Upper lobe of left lung (tissue), 6 donors: ENCODE results near the gene ARHGAP42. TPM values are rescaled to one million over a fixed set of nuclear protein-coding genes. Genes with fewer than 3 reads are reported as not detected.

Source experiments
- ATAC-seq, 2 donors: fragments of 200-7000 bp; cut with Tn5 transposase; one replicate each; pipeline ENCODE4 v1.9.1; 2022; ENCODE audit warnings: mild to moderate bottlenecking in 2 of 2, moderate library complexity in 2 of 2; ENCODE audit not compliant: low FRiP score in 2 of 2
- DNase-seq, 2 donors: peaks; one replicate each; pipeline ENCODE4 v3.0.0-alpha.2; 2019 to 2020
- H3K27ac ChIP-seq, 4 donors: fragments of 200-600 bp; sonication (generic); one replicate each; pipeline ENCODE4 v1.5.1; 2016 to 2019
- H3K27me3 ChIP-seq, 4 donors: fragments of 200-600 bp; sonication (generic); one replicate each; pipeline ENCODE4 v1.5.1; 2017 to 2019
- H3K36me3 ChIP-seq, 4 donors: fragments of 200-600 bp; sonication (generic); one replicate each; pipeline ENCODE4 v1.5.1; 2016 to 2019
- H3K4me1 ChIP-seq, 4 donors: fragments of 200-600 bp; sonication (generic); one replicate each; pipeline ENCODE4 v1.5.1; 2018 to 2019
- H3K4me3 ChIP-seq, 4 donors: fragments of 200-600 bp; sonication (generic); one replicate each; pipeline ENCODE4 v1.5.1; 2017 to 2019; ENCODE audit warnings: mild to moderate bottlenecking in 2 of 4, moderate library complexity in 1 of 4
- H3K9me3 ChIP-seq, 4 donors: fragments of 200-600 bp; sonication (generic); one replicate each; pipeline ENCODE4 v1.5.1; 2018 to 2019
- CTCF ChIP-seq, 6 experiments: fragments of 450-650 bp in 4 of 6; fragments of 200-600 bp in 2 of 6; sonication (generic) in 2 of 6; IDR thresholded peaks; one replicate each; pipeline ENCODE4 v1.5.1; 2016 to 2019; ENCODE audit warnings: antibody characterized with exemption in 6 of 6
- EP300 ChIP-seq, 4 donors: sonication (generic); formaldehyde crosslinking; IDR thresholded peaks; one replicate each; pipeline ENCODE4 v1.5.1; 2017; ENCODE audit warnings: antibody characterized with exemption in 4 of 4, control low read depth in 2 of 4
- POLR2A ChIP-seq, 4 donors: fragments of 450-650 bp; IDR thresholded peaks; one replicate each; pipeline ENCODE4 v1.5.1; 2016 to 2017; ENCODE audit warnings: antibody characterized with exemption in 4 of 4, mild to moderate bottlenecking in 2 of 4
- POLR2AphosphoS5 ChIP-seq, 2 donors: sonication (generic); formaldehyde crosslinking; IDR thresholded peaks; one replicate each; pipeline ENCODE4 v1.5.1; 2017; ENCODE audit warnings: antibody characterized with exemption in 2 of 2
- WGBS, 2 donors: methylation state at CpG; one replicate each; pipeline ENCODE4 v1.1.5; 2017 to 2018; 5-methylcytosine and 5-hydroxymethylcytosine counted together
- total RNA-seq, 6 donors: library from RNA; depleted of rRNA in 4 of 6; stranded (reverse); fragments of >200 nt in 4 of 6; gene quantifications; one replicate each; pipeline versions ENCODE4 v1.1.0 to v1.2.1, GENCODE V29; 2016 to 2021
- donor health status: DM: no; HTN: no; CAD: no; lungs with moderate emphysema.
- donor health status: DM: no; HTN: yes; CAD: no; lungs with severe emphysema.

ARHGAP42 gene
- total RNA-seq, 6 donors from 2014 or later = 8.7 to 44.9 (median 23.6) TPM

- WGBS, 2 donors = 64 to 68% methylated on average over 3 of the region's 3 CpGs
- H3K36me3 ChIP-seq = no peaks in the 10 kb centered on the region
- ATAC-seq = no peak
- H3K9me3 ChIP-seq = no peaks in the 10 kb centered on the region
- DNase-seq = no peak
- H3K4me1 ChIP-seq = no peaks in the 10 kb centered on the region
- TF ChIP-seq POLR2A (IDR thresholded peaks at IDR 0.05) (no peak), EP300 (IDR thresholded peaks at IDR 0.05) (no peak), POLR2AphosphoS5 (IDR thresholded peaks at IDR 0.05) (no peak), CTCF (IDR thresholded peaks at IDR 0.05) (no peak)
- no peak overlapping the region for H3K4me3 ChIP-seq
- no peaks in the 10 kb centered on the region for H3K27me3 ChIP-seq
- no peak overlapping the region for H3K27ac ChIP-seq
Observed at GRCh38 chr11:100825626-100826025, 138.5 kb downstream of the ARHGAP42 start.

GRCh38 chr11:100827934-100828661, 141.0 kb downstream of the ARHGAP42 start:
- Histone ChIP-seq H3K27ac (no peak overlapping the region), H3K9me3 (no peaks in the 10 kb centered on the region), H3K36me3 (no peaks in the 10 kb centered on the region), H3K4me3 (no peak overlapping the region), H3K4me1 (no peaks in the 10 kb centered on the region), H3K27me3 (no peaks in the 10 kb centered on the region)
- ATAC-seq = no peak
- TF ChIP-seq EP300 (IDR thresholded peaks at IDR 0.05) (no peak), CTCF (IDR thresholded peaks at IDR 0.05) (peak in 1 of 6 experiments; percentile 14), POLR2A (IDR thresholded peaks at IDR 0.05) (no peak), POLR2AphosphoS5 (IDR thresholded peaks at IDR 0.05) (no peak)
- DNase-seq = no peak
- WGBS, 2 donors = 100% methylated on average over 1 of the region's 1 CpG

- Histone ChIP-seq H3K36me3 (no peaks in the 10 kb centered on the region), H3K9me3 (no peaks in the 10 kb centered on the region), H3K4me3 (no peak overlapping the region), H3K27ac (no peak overlapping the region), H3K27me3 (no peaks in the 10 kb centered on the region), H3K4me1 (no peaks in the 10 kb centered on the region)
- peak in 1 of 2 donors; percentile 32 for DNase-seq
- WGBS, 2 donors = 54 to 64% methylated on average over 6 to 7 of the region's 7 CpGs
- ATAC-seq = peak; percentile 31 to 53
- TF ChIP-seq POLR2AphosphoS5 (IDR thresholded peaks at IDR 0.05) = no peak
Observed at GRCh38 chr11:100830274-100830673, 143.2 kb downstream of the ARHGAP42 start.

- ATAC-seq = no peak
- H3K4me3 ChIP-seq = no peak overlapping the region
- H3K4me1 ChIP-seq = no peaks in the 10 kb centered on the region
- no peaks in the 10 kb centered on the region for H3K9me3 ChIP-seq
- no peaks in the 10 kb centered on the region for H3K36me3 ChIP-seq
- no peaks in the 10 kb centered on the region for H3K27me3 ChIP-seq
- TF ChIP-seq CTCF (IDR thresholded peaks at IDR 0.05) = no peak
- no peak for TF ChIP-seq POLR2AphosphoS5 (IDR thresholded peaks at IDR 0.05)
- no peak for TF ChIP-seq POLR2A (IDR thresholded peaks at IDR 0.05)
- TF ChIP-seq EP300 (IDR thresholded peaks at IDR 0.05) = no peak
- no peak for DNase-seq
- no peak overlapping the region for H3K27ac ChIP-seq
- 49 to 56% methylated on average over 6 of the region's 6 CpGs for WGBS, 2 donors
Observed at GRCh38 chr11:100830978-100831732, 144.1 kb downstream of the ARHGAP42 start.

GRCh38 chr11:100831929-100832494, 144.9 kb downstream of the ARHGAP42 start:
- H3K4me1 ChIP-seq = no peaks in the 10 kb centered on the region
- TF ChIP-seq POLR2AphosphoS5 (IDR thresholded peaks at IDR 0.05) (no peak), POLR2A (IDR thresholded peaks at IDR 0.05) (no peak), EP300 (IDR thresholded peaks at IDR 0.05) (no peak), CTCF (IDR thresholded peaks at IDR 0.05) (no peak)
- H3K27ac ChIP-seq = no peak overlapping the region
- no peak overlapping the region for H3K4me3 ChIP-seq
- DNase-seq (no peak), ATAC-seq (no peak)
- no peaks in the 10 kb centered on the region for H3K9me3 ChIP-seq
- 52 to 54% methylated on average over 5 of the region's 5 CpGs for WGBS, 2 donors
- no peaks in the 10 kb centered on the region for H3K36me3 ChIP-seq
- no peaks in the 10 kb centered on the region for H3K27me3 ChIP-seq
